CD8-positive, alpha-beta memory T cell (primary cell): ENCODE data around the gene MAP4K2. TPM values are rescaled to one million over a fixed set of nuclear protein-coding genes. Genes with fewer than 3 reads are reported as not detected.

Experiments used
- CTCF ChIA-PET: fragments of 350-600 bp; sonication (Branson Sonifier 250); formaldehyde crosslinking; loops from one replicate; lab custom pipeline; 2021; ENCODE audit warnings: antibody characterized with exemption; lab: Charles Lee
- POLR2A ChIA-PET: fragments of 350-600 bp; sonication (Branson Sonifier 250); formaldehyde crosslinking; loops from one replicate; lab custom pipeline; 2021; ENCODE audit warnings: antibody characterized with exemption; lab: Charles Lee
- DNase-seq, 5 donors: peaks; one replicate each; pipeline versions ENCODE4 v3.0.0 to v3.0.0-alpha.2; 2020 to 2022; ENCODE audit warnings: mixed read lengths in 1 of 5
- H3K27ac ChIP-seq: one replicate; pipeline ENCODE4 v1.7.0; 2013; ENCODE audit warnings: low read depth, mild to moderate bottlenecking, low read length, moderate library complexity
- H3K27me3 ChIP-seq: 2 replicates; pipeline ENCODE4 v1.7.0; 2013; ENCODE audit warnings: low read length, mild to moderate bottlenecking; ENCODE audit not compliant: insufficient read depth, poor library complexity, severe bottlenecking
- H3K36me3 ChIP-seq: 2 replicates; pipeline ENCODE4 v1.7.0; 2013; ENCODE audit warnings: mild to moderate bottlenecking, low read length, moderate library complexity; ENCODE audit not compliant: insufficient read depth
- H3K4me1 ChIP-seq: 2 replicates; pipeline ENCODE4 v1.7.0; 2013; ENCODE audit warnings: mild to moderate bottlenecking, low read length, moderate library complexity; ENCODE audit not compliant: insufficient read depth
- H3K4me3 ChIP-seq: 2 replicates; pipeline ENCODE4 v1.7.0; 2013; ENCODE audit warnings: mild to moderate bottlenecking, low read length
- H3K9me3 ChIP-seq: 2 replicates; pipeline ENCODE4 v1.7.0; 2013; ENCODE audit warnings: mild to moderate bottlenecking, low read length
- H3K27ac Mint-ChIP-seq, 8 donors: one replicate each; pipeline ENCODE4 v1.8.0; 2020 to 2021; ENCODE audit warnings: mixed read lengths in 8 of 8, mild to moderate bottlenecking in 6 of 8, inconsistent platforms in 3 of 8, moderate library complexity in 3 of 8
- H3K27me3 Mint-ChIP-seq, 2 donors: one replicate each; pipeline ENCODE4 v1.8.0; 2020 to 2021; ENCODE audit warnings: mixed read lengths in 2 of 2, mild to moderate bottlenecking in 1 of 2, moderate library complexity in 1 of 2
- H3K36me3 Mint-ChIP-seq, 3 donors: one replicate each; pipeline ENCODE4 v1.8.0; 2020 to 2021; ENCODE audit warnings: mixed read lengths in 3 of 3, inconsistent platforms in 1 of 3, mild to moderate bottlenecking in 1 of 3
- H3K4me1 Mint-ChIP-seq, 3 donors: one replicate each; pipeline ENCODE4 v1.8.0; 2020 to 2021; ENCODE audit warnings: mixed read lengths in 3 of 3, inconsistent platforms in 1 of 3, mild to moderate bottlenecking in 1 of 3
- H3K4me3 Mint-ChIP-seq, 7 donors: one replicate each; pipeline ENCODE4 v1.8.0; 2020 to 2021; ENCODE audit warnings: mixed read lengths in 7 of 7, mild to moderate bottlenecking in 6 of 7, moderate library complexity in 4 of 7, inconsistent platforms in 2 of 7
- H3K9me3 Mint-ChIP-seq, 5 donors: one replicate each; pipeline ENCODE4 v1.8.0; 2020 to 2022; ENCODE audit warnings: mixed read lengths in 5 of 5, mild to moderate bottlenecking in 3 of 5, moderate library complexity in 2 of 5, inconsistent platforms in 1 of 5
- polyA plus RNA-seq: library from polyadenylated mRNA; unstranded; fragments of 300-500 nt; fragmentation: Illumina TruSeq; gene quantifications from one replicate; pipeline ENCODE4 v1.2.3, GENCODE V29; 2021
- total RNA-seq, 2 experiments: library from RNA; stranded (reverse); gene quantifications; one replicate each; pipeline ENCODE4 v1.2.3, GENCODE V29; 2021

The MAP4K2 gene
- total and polyA plus RNA-seq, 3 experiments from 2014 or later, result 39.0 to 55.3 (median 54.8) TPM

DNA sequence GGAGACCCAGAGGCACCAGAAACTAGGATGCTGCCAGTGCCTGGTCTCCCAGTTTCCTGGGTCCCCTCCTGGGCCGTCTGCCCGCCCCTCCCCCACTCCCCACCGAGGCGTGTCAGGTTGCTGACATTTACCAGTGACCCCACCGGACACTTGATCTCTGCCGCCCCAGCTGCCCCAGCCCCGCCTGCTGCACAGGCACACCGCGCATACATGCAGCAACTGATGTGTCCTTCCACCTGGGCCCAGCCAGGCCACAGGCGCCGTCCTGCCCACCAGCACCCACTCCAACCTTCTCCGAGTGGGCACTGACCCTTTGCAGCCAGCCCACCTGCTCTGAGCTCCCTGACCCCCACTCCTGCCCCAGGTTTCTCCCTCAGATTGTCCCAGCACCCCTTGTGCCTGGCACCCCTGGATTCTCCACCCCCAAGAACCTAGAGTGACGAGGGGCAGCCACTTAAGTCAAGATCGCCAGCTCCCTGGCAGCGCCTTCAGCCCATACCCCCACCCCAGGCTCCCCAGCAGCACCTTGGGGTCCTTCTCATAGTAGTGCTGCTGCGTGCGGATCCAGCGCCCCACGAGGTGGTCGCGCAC, 43.8 kb downstream of the MAP4K2 start:
- peaks cover 0 to 32% (median 12%) of the 10 kb centered on the region in 3 donors for H3K36me3 Mint-ChIP-seq
- CTCF ChIA-PET, result interaction anchor here (0.7 to 26.7 kb wide), 5 partner anchors 9 to 71 kb away, joined by 3 to 441 read pairs (median 4); partner anchors contain the start of genes RASGRP2 and SF1
- H3K27me3 ChIP-seq, result no peaks in the 10 kb centered on the region
- H3K4me1 ChIP-seq, result peaks cover 53% of the 10 kb centered on the region
- no peak overlapping the region for H3K27ac ChIP-seq
- peaks cover 47 to 58% (median 50%) of the 10 kb centered on the region in 3 donors for H3K4me1 Mint-ChIP-seq
- H3K27ac Mint-ChIP-seq, result peak overlapping the region in 4 of 8 donors; percentile 51 to 94 (median 66)
- no peaks in the 10 kb centered on the region for H3K27me3 Mint-ChIP-seq
- no peak overlapping the region for H3K4me3 Mint-ChIP-seq
- POLR2A ChIA-PET, result interaction anchor here (0.7 to 15.8 kb wide), 4 partner anchors 15 to 20 kb away, joined by 6 to 220 read pairs (median 14); partner anchors contain the start of genes RASGRP2 and SF1
- H3K4me3 ChIP-seq, result no peak overlapping the region
- H3K9me3 Mint-ChIP-seq, result no peaks in the 10 kb centered on the region
- H3K9me3 ChIP-seq, result no peaks in the 10 kb centered on the region
- DNase-seq, result peak in 1 of 5 donors; percentile 47
- no peaks in the 10 kb centered on the region for H3K36me3 ChIP-seq

DNA sequence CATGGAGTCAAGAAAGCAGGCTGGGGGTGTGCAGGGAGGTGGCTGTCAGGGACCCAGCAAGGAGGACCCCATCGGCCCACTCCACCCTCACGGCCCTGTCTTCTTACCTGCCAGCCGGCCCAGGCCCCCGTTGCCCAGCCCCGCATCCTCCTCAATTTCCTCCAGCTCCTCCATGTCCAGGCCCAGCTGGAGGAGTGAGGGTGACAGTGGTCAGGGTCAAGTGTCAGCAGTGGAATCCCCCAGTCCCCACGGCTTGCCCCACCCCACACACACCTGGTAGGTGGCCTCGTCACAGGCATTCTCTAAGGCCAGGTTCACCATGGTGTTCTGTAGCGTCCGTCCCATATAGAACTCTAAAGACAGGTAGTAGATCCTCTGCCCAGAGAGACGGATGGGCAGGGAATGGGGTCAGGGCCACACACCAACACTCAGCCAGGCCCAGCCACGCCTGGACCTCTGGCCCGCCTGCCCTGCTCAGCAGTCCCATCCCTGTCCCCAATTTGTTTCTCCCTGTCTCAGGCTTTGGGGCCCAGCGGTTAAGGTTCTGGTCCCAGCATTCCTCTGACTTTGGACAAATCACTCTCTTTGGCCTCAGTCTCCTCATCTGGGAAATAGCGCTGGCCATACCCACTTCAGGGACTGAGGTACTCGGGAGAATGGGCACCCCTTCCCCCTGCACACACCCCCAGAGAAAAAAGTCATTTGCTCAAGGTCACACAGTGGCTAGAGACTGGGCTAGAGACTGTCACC, 44.5 kb downstream of the MAP4K2 start:
- Histone ChIP-seq H3K27ac (no peak overlapping the region), H3K4me3 (no peak overlapping the region), H3K4me1 (peaks cover 46% of the 10 kb centered on the region), H3K36me3 (no peaks in the 10 kb centered on the region), H3K27me3 (no peaks in the 10 kb centered on the region), H3K9me3 (no peaks in the 10 kb centered on the region)
- no peaks in the 10 kb centered on the region for H3K9me3 Mint-ChIP-seq
- ChIA-PET CTCF (interaction anchor here (1.1 to 26.7 kb wide), 2 partner anchors 10 to 11 kb away, joined by 3 to 441 read pairs; partner anchors contain the start of gene RASGRP2), POLR2A (interaction anchor here (0.6 to 15.8 kb wide), 3 partner anchors 14 to 64 kb away, joined by 3 to 220 read pairs (median 6); partner anchors contain the start of gene RASGRP2)
- H3K4me1 Mint-ChIP-seq, result peaks cover 40 to 51% (median 43%) of the 10 kb centered on the region in 3 donors
- DNase-seq, result peak in 1 of 5 donors; percentile 30
- H3K27me3 Mint-ChIP-seq, result no peaks in the 10 kb centered on the region
- H3K4me3 Mint-ChIP-seq, result no peak overlapping the region
- peak overlapping the region in 2 of 8 donors; percentile 36 to 94 for H3K27ac Mint-ChIP-seq
- peaks cover 0 to 30% (median 12%) of the 10 kb centered on the region in 3 donors for H3K36me3 Mint-ChIP-seq

DNA sequence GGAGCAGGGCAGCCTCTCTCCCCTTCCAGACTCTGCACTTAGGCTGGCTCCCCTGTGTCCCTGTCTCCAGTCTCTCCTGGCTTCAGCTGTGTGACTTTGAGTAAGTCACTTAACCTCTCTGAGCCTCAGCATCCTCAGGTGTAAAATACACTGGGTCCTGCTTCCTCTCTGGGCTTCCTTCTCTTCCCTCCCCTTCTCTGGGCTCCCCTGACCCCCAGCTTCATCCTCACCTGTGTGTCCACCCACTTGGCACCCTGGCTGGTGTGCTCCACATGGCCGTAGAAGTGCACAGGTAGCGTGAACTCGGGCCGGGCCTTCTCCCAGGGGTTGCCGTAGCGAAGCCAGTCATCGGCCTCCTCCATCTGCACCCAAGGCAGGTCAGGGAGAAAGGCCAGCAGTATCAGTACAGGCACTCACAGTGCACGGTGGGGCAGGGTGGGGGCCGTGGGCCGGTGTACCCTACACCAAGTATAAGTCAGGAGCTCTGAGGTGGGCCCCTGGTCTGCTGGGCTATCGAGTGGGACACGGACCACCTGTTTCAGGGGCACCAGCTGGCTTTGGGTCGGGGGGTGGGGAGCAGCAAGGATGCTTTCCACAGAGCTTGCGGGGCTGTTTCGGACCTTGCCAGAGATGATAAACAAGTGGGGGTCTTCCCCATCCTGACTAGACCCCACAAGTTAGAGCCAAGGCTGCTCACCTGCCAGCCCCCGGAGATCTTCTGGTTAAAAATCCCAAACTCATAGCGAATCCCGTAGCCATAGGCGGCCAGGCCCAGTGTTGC, 45.3 kb downstream of the MAP4K2 start:
- peak in 1 of 5 donors; percentile 41 for DNase-seq
- H3K9me3 ChIP-seq, result no peaks in the 10 kb centered on the region
- no peaks in the 10 kb centered on the region for H3K36me3 ChIP-seq
- peaks cover 0 to 28% (median 10%) of the 10 kb centered on the region in 3 donors for H3K36me3 Mint-ChIP-seq
- H3K27ac Mint-ChIP-seq, result peak overlapping the region in 3 of 8 donors; percentile 68 to 94 (median 89)
- H3K27ac ChIP-seq, result no peak overlapping the region
- ChIA-PET CTCF (interaction anchor here (26.7 kb wide), 1 partner anchor 10 kb away, joined by 441 read pairs; the partner anchor contains the start of gene RASGRP2), POLR2A (interaction anchor here (0.6 to 15.8 kb wide), 4 partner anchors 14 to 65 kb away, joined by 3 to 220 read pairs (median 8); partner anchors contain the start of gene RASGRP2)
- no peak overlapping the region for H3K4me3 ChIP-seq
- H3K4me1 Mint-ChIP-seq, result peaks cover 34 to 44% (median 35%) of the 10 kb centered on the region in 3 donors
- no peak overlapping the region for H3K4me3 Mint-ChIP-seq
- no peaks in the 10 kb centered on the region for H3K27me3 ChIP-seq
- no peaks in the 10 kb centered on the region for H3K9me3 Mint-ChIP-seq
- no peaks in the 10 kb centered on the region for H3K27me3 Mint-ChIP-seq
- H3K4me1 ChIP-seq, result peaks cover 38% of the 10 kb centered on the region

DNA sequence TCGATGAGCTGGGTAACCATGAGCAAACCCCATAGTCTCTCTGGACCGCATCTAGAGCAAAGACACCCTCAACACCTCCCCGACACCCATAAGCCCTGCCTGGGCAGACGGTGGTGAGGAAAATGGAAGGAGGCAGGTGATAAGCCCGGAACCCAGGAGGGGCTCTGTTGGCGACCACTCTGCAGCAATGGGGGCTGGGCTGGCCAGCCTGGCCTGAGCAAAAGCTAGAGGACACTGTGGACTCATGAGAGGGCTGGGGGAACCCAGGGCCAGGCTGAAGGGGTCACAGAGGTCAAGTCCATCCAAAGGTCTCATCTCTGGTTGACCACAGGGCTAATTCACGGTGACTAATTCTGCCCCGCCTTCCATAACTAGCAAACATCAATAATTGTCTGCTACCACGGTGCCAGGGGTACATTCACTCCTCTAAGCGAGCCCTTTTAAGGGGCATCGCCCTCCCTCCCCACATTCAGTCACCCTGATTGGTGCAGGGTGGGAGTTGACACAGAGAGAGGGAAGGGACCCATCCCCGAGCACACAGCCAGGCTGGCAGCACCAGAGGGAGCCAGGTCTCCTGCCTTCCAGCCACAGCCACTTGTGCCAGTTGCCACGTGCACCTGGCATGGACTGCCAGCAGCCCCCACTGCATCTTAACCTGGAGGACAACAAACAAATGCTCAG, 47.2 kb downstream of the MAP4K2 start:
- ChIA-PET POLR2A (interaction anchor here (0.6 to 1.5 kb wide), 3 partner anchors 11 to 14 kb away, joined by 3 to 6 read pairs (median 3); no protein-coding TSS in a partner anchor), CTCF (interaction anchor here (18.5 to 26.7 kb wide), 2 partner anchors 8 to 11 kb away, joined by 441 read pairs; partner anchors contain the start of genes PYGM, RASGRP2 and SF1)
- Mint-ChIP-seq H3K27ac (peak overlapping the region in 1 of 8 donors; percentile 47), H3K9me3 (no peaks in the 10 kb centered on the region), H3K4me3 (no peak overlapping the region), H3K27me3 (no peaks in the 10 kb centered on the region), H3K36me3 (peaks cover 0 to 30% (median 3%) of the 10 kb centered on the region in 3 donors), H3K4me1 (peaks cover 18 to 33% (median 28%) of the 10 kb centered on the region in 3 donors)
- H3K4me3 ChIP-seq, result no peak overlapping the region
- DNase-seq, result peak in 1 of 5 donors; percentile 42
- H3K9me3 ChIP-seq, result no peaks in the 10 kb centered on the region
- H3K4me1 ChIP-seq, result peaks cover 23% of the 10 kb centered on the region
- peaks cover 6% of the 10 kb centered on the region for H3K36me3 ChIP-seq
- no peaks in the 10 kb centered on the region for H3K27me3 ChIP-seq
- H3K27ac ChIP-seq, result no peak overlapping the region

DNA sequence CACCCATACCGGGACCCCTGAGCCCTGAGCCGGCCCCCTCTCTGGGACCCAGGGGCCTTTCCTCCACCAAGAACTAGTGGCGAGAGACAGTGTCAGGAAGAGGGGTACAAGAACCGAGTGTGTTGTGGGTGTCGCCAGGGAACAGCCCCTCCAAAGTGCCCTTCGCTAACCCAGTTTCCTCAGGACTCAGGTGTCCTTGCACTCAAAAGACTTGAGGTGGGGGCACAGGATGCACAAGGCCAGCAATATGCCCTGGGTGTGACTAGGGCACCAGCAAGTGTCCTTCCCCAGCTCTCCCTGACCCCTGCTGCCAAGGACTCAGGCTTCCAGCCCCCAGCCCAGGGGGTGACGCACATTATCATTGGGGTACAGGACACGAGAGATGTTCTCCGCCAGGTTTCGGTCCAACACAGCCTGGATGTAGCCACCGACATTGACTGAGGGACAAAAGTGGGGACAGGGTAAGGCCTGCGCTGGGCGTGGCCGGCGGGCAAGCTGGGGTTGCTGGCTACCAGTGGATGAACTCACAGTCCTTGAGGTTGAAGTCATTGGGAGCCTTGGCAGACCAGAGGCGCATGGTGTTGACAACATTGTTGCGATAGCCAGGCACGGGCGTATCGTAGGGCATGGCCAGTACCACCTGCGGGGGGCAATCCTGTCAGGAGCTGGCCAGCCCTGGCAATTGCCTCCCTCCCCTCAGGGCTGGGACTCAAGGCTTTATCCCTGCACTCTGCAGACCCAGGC, 47.9 kb downstream of the MAP4K2 start:
- peak in 1 of 5 donors; percentile 42 for DNase-seq
- Mint-ChIP-seq H3K4me3 (no peak overlapping the region), H3K4me1 (peaks cover 18 to 33% (median 30%) of the 10 kb centered on the region in 3 donors), H3K27me3 (no peaks in the 10 kb centered on the region), H3K27ac (peak overlapping the region in 1 of 8 donors; percentile 47), H3K9me3 (no peaks in the 10 kb centered on the region), H3K36me3 (peaks cover 0 to 34% (median 5%) of the 10 kb centered on the region in 3 donors)
- CTCF ChIA-PET, result interaction anchor here (18.5 to 26.7 kb wide), 2 partner anchors 7 to 12 kb away, joined by 441 read pairs; partner anchors contain the start of genes PYGM, RASGRP2 and SF1
- Histone ChIP-seq H3K4me1 (peaks cover 22% of the 10 kb centered on the region), H3K36me3 (peaks cover 6% of the 10 kb centered on the region), H3K27me3 (no peaks in the 10 kb centered on the region), H3K4me3 (no peak overlapping the region), H3K27ac (no peak overlapping the region), H3K9me3 (no peaks in the 10 kb centered on the region)
- POLR2A ChIA-PET, result interaction anchor here (1.0 kb wide), 1 partner anchor 11 kb away, joined by 3 read pairs; no protein-coding TSS in a partner anchor

DNA sequence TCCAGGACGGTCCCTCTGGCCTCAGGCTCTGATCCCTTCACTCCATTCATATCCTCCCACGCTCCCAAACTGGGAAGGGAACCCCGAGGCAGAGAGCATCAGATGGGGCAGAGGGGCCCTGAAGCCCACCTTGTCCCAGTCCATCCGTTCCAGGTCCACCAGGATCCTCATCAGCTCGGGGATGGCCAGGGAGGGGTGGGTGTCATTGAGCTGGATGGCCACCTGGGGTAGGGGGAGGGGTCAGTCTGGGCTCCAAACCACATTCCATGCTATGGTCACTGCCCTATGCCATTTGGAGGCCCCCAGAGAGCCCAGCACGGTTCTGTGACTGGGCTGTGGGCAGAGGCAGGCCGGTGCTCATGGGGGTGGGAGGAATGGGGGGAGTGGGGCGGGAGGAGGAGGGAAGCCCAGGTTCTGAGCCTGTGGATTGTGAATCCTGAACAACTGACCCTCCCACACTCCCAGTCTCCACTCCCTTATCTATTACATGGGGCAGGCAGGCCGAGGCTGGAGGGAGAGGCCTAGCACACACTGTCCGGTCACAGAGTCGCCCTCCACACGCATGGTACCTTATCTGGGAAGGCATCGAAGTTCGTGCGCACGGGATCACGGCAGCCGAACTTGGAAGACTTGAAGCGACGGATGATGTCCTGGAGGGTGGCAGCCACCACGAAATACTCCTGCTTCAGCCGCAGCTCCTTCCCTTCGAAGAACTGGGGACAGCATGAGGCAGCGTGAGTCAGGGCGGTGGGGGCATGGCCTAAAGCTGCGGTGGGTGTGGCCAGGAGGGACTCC, 48.7 kb downstream of the MAP4K2 start:
- POLR2A ChIA-PET, result interaction anchor here (3.0 kb wide), 1 partner anchor 10 kb away, joined by 9 read pairs; no protein-coding TSS in a partner anchor
- Histone ChIP-seq H3K27me3 (no peaks in the 10 kb centered on the region), H3K4me3 (no peak overlapping the region), H3K36me3 (peaks cover 6% of the 10 kb centered on the region), H3K9me3 (no peaks in the 10 kb centered on the region), H3K27ac (no peak overlapping the region), H3K4me1 (peaks cover 14% of the 10 kb centered on the region)
- CTCF ChIA-PET, result interaction anchor here (18.5 to 26.7 kb wide), 2 partner anchors 7 to 13 kb away, joined by 441 read pairs; partner anchors contain the start of genes PYGM, RASGRP2 and SF1
- no peak overlapping the region for H3K4me3 Mint-ChIP-seq
- DNase-seq, result peak in 1 of 5 donors; percentile 34
- H3K27ac Mint-ChIP-seq, result peak overlapping the region in 1 of 8 donors; percentile 84
- peaks cover 0 to 33% (median 5%) of the 10 kb centered on the region in 3 donors for H3K36me3 Mint-ChIP-seq
- no peaks in the 10 kb centered on the region for H3K27me3 Mint-ChIP-seq
- peaks cover 13 to 27% (median 24%) of the 10 kb centered on the region in 3 donors for H3K4me1 Mint-ChIP-seq
- H3K9me3 Mint-ChIP-seq, result no peaks in the 10 kb centered on the region
